T-helper 1 cell treated with Interleukin-12 subunit alpha and Interleukin-12 subunit beta and Interleukin-4 antibody, amounts not matched to agents 30 ng/mL and 1 ng/mL, for 36 hours (primary cell): ENCODE data around the gene PTPRB. TPM values are rescaled to one million over a fixed set of nuclear protein-coding genes. Genes with fewer than 3 reads are reported as not detected.
"Not testable (repeated sequence)": the region's sequence is repeated elsewhere in the genome, so short reads cannot be mapped to it uniquely, and the experiment has no call there.

Source experiments
- intact Hi-C: fragments of 100-400 bp; cut with micrococcal nuclease; formaldehyde crosslinking; loops from one replicate; pipeline ENCODE4 v1.15.1; 2024
- total RNA-seq: library from RNA; stranded (reverse); gene quantifications from 2 replicates; pipeline ENCODE4 v1.2.3, GENCODE V29; 2022

The PTPRB gene
- total RNA-seq, 1 donor from 2014 or later, result not detected

DNA sequence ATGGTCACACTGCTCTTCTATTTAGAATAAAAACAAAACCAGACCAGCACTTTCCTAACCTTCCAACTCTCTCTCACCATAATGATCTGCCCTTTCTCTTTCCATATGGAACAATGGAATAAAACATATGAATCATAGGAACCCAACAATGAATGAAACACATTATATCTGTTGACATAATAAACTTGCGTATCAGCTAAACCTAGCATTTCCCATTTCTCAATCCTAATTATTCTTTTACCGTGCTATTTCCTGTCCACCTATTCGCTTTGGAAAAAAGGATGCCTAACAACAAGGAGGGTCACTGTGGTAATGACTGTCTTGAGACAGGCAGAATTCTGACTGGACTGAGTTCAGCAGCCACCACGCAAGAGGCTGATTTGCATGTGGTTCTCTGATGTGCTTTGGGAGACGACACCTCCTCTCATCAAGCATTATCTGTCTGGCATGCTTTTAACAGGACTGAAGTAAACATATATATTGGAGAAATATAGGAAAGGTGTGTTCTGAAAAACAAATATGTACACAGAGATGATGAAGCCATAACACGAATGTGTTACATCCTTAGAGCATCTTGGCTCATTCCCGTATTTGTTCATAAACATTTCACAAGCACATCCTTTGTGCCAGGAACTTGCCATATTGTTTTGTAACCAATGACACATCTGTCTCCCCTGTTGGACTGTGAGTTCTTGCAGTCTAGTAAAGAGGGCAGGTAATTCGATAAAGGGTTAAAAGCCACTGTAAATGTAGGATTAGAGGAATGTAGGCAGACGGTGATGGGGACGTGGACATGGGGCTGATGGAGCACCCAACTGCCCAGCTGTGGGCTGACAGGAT is 87.7 kb downstream of the PTPRB start:
- intact Hi-C loops, result no loop called here

DNA sequence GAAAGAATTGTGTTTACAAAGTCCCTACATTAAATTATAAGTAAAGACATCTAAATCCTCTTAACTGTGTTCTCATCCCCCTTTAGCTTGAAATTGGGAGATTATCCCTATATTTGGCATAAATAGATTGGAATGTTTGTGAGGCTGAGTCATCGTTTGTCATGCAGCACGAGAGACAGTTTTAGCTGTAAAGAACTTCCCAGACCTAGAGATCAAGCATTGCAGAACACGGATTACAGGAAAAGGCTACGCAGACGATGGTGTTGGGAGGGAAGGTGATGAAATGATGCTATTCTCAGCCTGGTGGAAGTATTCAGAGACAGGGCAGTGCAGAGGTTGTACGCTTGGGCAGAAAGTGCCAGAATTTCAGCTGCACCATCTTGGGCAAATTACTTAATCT is 93.8 kb downstream of the PTPRB start:
- intact Hi-C loops, result no loop called here

DNA sequence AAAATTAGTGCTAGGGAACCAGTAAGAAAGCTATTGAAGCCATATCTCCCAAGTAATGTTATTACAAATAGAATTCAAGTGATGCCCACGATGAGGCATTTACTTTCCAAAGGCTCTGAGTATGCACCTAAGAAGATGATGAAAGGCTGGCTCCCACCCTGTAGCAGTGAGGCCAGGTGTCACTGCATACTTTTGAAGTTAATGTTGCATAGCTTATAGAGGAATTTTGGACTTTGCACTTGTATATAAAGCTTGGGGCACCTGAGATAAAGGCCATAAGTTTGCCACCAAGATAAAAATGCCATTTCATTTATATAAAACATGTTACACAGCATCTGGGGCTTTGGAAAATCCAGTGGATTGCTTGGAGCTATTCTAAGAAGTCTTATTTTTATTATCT is 96.2 kb downstream of the PTPRB start:
- intact Hi-C loops, result no loop called here

DNA sequence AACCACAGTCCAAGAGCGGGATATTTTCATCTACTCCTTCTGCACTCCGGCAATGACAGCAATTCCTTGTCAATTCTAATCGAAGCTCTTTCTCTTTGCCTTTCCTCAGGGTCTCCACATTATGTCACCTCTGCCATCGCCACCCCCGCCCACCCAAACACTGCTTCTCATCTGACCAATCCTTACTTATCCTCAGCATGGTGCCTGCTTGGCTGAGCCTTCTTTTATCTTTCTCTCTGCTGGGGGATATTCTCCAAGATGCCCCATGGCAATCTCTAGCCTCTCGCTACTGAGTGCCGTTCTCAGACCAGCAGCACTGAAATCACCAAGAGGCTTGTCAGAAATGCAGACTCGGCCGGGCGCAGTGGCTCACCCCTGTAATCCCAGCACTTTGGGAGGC is 100.6 kb downstream of the PTPRB start:
- intact Hi-C loops, result no loop called here

DNA sequence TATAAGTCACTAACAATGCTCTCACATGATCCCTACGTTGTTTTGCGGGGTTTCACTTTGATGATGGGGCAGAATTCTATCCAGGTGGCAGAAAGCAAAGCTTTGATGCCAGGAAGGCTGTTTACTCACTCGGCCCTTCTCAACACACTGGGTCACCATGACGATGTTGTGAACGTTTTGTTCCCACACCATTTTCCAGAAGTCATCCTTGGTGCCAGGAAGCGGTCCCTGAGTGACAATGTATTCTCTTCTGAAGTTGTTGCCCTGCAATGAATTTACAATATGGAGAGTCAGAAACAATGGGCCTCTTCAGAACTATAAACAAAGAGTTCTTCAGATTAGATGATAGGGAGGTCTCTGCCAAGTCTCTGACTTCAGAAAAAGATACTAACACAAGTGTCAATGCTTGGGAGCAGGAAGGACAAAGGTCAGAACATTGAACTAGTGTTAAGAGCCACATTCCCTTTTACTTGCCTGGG is 101.3 kb downstream of the PTPRB start:
- intact Hi-C loops, result no loop called here

GRCh38 chr12:70534466-70534865 is 102.8 kb downstream of the PTPRB start:
- intact Hi-C loops, result no loop called here

- intact Hi-C loops, result no loop called here
These were observed 107.6 kb downstream of the PTPRB start for GRCh38 chr12:70529647-70530046.

DNA sequence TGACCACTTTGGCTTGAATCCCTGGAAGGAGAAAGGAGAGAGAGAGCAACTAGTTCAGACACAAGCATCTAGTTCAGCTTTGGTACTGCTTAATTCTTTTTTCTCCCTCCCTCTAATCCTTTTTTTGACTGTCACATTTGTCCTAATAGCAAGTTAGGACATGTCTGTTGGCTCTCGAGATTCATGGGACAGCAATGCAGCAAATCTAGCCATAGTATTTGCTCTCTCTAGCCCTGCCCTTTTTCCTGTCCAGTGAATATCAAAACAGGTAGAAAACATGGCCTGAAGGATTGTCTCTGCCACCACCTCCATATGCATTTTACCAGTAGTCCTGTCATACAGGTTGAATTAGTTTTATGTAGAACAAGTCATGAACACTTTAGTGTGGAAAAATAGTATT is 116.4 kb downstream of the PTPRB start:
- intact Hi-C loops, result no loop called here

GRCh38 chr12:70513426-70513825 is 123.8 kb downstream of the PTPRB start:
- intact Hi-C loops, result no loop called here

DNA sequence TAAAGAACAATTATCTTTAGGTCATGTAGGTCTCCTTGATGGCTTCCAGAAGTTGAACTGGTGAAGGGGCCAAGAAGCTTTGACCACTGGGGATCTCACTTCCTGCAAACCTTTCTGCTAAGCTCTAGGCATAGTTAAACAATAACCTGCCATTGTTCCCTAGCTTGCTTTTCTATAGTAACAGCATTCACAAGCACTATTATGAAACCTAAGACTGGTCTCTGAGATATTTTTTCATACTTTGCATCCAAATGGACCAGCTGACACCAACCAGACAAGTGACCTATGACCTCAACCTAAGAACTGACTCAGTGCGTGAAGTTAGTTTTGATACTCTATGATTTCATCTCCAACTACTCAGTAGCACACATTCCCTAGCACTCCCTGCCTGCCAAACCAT is 129.1 kb downstream of the PTPRB start:
- intact Hi-C loops, result no loop called here

DNA sequence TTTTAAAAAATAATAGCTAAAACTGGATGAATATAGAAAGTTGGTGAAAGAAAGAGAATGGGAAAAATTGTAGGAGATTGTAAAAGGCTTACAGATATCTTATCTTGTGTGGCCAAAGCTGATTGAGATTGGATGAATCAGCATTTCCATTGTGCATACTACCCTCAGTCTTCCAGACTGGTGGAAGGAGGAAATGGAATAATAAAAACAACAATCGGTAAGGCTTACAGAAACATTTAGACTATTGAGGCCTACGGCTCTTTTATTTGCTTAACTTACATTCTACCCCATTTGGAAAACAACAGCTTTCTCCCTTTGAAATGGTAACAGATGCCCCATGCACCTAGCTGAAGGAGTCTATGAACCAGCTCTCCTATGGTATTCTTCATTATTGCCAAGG is 129.8 kb downstream of the PTPRB start:
- intact Hi-C loops, result no loop called here

- intact Hi-C loops, result no loop called here
These were observed 139.7 kb downstream of the PTPRB start for GRCh38 chr12:70497508-70497907.

DNA sequence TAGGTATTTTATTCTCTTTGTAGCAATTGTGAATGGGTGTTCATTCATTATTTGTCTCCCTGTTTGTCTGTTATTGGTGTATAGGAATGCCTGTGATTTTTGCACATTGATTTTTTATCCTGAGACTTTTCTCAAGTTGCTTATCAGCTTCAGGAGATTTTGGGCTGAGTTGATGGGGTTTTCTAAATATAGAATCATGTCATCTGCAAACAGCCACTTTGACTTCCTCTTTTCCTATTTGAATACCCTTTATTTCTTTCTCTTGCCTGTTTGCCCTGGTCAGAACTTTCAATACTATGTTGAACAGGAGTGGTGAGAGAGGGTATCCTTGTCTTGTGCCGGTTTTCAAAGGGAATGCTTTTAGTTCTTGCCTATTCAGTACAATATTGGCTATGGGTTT is 144.3 kb downstream of the PTPRB start:
- intact Hi-C loops, result not testable (repeated sequence)

- intact Hi-C loops, result not testable (repeated sequence)
These were observed 146.3 kb downstream of the PTPRB start for GRCh38 chr12:70490928-70491327.

GRCh38 chr12:70487440-70487839 is 149.8 kb downstream of the PTPRB start:
- intact Hi-C loops, result no loop called here

- intact Hi-C loops, result no loop called here
These were observed 150.6 kb downstream of the PTPRB start for GRCh38 chr12:70486588-70486987.

DNA sequence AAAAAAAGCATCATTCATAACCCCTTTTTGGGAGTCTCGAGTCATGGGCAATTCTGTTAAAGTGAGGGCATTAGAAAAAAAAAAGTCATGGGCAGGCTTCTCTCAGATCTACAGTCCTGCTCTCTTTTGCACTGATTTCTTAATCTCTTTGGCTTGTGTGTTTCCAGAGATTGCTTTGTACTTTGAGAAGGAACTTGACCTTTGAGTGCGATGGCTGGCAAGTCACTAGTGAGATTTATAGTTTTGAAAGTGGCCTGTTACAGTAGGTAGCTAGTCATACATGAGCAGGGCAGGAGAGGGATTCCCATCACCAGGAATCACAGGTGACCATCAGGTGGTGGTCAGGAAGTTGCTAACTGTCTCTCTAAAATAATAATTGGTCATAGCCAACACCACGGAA is 151.5 kb downstream of the PTPRB start:
- intact Hi-C loops, result no loop called here

DNA sequence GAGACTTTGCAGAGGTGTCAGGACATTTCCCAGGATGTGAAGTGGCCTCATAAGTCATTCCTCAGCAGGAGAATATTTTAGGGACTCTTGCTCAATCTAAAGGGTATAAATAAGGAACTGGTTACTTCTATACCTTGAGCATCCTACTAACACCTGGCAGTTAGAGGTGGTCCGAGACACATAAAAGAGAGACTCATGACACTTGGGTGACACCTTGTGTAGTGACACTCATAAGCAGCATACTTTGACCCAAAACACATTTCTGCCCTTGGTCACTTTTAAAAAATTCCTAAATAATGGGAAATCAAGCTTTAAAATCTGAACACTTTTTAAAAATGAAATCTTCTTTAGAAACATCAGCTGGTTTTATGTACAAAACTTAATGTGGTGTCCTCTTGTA is 152.8 kb downstream of the PTPRB start:
- intact Hi-C loops, result no loop called here

GRCh38 chr12:70482764-70483163 is 154.5 kb downstream of the PTPRB start:
- intact Hi-C loops, result no loop called here

GRCh38 chr12:70469221-70469820 is 167.9 kb downstream of the PTPRB start:
- intact Hi-C loops, result no loop called here

DNA sequence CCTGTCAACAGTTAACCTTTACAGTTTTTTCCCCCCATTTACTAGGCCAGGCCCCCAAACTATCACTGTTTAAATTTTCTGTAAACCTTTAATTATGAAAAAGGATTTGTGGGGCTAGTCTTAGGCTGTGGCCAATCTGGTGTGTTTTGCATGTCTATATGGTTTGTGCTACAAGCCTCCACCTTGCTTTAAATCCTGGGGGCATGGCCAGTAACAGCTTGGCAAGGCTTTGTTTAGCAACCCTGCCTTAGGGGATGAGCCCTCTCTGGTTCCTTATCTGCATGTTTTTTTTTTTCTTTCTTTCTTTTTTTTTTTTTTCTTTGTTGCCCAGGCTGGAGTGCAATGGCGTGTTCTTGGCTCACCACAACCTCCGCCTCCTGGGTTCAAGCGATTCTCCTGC is 168.5 kb downstream of the PTPRB start:
- intact Hi-C loops, result no loop called here

DNA sequence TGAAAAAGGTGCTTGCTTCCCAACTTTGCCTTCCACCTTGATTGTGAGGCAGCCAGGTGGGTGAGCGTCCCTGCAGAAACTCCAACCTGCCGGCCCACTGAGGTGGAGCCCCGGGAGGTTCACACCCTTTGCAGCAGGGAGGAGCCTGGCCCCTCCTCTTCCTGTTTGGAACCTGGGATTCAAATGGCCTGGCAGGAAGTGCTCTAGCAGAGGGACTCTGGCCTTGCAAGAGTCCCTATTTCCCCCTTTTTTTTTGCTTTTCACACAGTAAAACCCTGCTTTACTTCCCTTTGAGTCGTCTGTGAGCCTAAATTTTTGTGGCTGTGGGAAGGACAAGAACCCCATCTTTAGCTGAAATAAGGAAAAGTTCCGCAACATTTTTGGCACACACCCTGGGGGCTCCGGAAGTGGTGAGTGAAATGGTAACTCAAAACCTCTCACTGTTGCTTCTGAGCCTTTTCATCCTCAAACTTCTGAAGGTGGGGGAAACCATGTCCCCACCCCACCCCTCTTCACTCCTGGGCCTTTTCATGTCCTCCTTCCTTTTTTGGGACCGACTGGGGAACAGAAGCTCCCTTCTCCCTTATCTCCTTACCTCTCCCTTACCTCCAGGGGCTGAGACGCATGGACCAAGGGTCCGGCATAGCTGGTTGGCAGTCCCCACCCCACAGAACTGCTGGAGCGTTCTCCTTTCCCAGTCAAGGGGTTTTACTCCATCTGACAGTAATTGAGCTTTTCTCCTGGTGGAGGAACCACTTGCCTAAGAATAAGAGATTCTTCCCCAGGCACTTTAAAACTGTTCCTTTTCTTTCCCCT is 169.1 kb downstream of the PTPRB start:
- intact Hi-C loops, result no loop called here
